ENCODE measurements around the gene ZNF469. TPM values are rescaled to one million over a fixed set of nuclear protein-coding genes. Genes with fewer than 3 reads are reported as not detected.
A peak's percentile ranks its signal among the peaks of the same experiment; 100 is the strongest.
"Not testable (repeated sequence)": the region's sequence is repeated elsewhere in the genome, so short reads cannot be mapped to it uniquely, and the experiment has no call there.

The ZNF469 gene
- total and polyA plus RNA-seq, 8 donors, result 1.4 to 5.5 (median 2.6) TPM

DNA sequence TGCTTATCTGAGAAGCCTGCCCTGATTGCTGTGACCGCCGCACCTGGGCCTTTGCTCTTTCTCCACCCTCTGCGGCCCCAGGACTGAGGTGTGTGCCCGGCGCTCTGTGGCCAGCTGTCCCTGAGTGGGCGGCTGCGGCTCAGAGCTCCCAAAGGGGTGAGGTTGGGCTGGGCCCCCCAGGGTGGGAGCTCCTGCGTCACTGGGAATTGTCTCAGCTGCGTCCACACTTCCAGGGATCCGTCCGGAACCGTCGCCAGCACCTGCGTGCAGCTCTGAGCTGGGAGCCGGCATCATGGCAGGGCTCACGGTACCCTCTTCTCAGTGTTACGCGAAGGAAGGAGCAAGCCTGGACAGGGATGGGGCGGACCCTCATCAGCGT, 24.3 kb downstream of the ZNF469 start:
- H3K4me1 ChIP-seq, result peaks cover 0 to 13% of the 10 kb centered on the region in 2 donors
- no peaks in the 10 kb centered on the region for H3K36me3 ChIP-seq
- peaks cover 0 to 30% of the 10 kb centered on the region in 2 donors for H3K27me3 ChIP-seq
- no peak for DNase-seq
- H3K4me3 ChIP-seq, result no peak overlapping the region
- no peak overlapping the region for H3K27ac ChIP-seq
- no peaks in the 10 kb centered on the region for H3K9me3 ChIP-seq
- no peak for ATAC-seq
- intact Hi-C loops (cut with DNase I), result no loop called here
- TF ChIP-seq, protein P1, sequence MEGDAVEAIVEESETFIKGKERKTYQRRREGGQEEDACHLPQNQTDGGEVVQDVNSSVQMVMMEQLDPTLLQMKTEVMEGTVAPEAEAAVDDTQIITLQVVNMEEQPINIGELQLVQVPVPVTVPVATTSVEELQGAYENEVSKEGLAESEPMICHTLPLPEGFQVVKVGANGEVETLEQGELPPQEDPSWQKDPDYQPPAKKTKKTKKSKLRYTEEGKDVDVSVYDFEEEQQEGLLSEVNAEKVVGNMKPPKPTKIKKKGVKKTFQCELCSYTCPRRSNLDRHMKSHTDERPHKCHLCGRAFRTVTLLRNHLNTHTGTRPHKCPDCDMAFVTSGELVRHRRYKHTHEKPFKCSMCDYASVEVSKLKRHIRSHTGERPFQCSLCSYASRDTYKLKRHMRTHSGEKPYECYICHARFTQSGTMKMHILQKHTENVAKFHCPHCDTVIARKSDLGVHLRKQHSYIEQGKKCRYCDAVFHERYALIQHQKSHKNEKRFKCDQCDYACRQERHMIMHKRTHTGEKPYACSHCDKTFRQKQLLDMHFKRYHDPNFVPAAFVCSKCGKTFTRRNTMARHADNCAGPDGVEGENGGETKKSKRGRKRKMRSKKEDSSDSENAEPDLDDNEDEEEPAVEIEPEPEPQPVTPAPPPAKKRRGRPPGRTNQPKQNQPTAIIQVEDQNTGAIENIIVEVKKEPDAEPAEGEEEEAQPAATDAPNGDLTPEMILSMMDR (IDR thresholded peaks at IDR 0.05), result no peak

DNA sequence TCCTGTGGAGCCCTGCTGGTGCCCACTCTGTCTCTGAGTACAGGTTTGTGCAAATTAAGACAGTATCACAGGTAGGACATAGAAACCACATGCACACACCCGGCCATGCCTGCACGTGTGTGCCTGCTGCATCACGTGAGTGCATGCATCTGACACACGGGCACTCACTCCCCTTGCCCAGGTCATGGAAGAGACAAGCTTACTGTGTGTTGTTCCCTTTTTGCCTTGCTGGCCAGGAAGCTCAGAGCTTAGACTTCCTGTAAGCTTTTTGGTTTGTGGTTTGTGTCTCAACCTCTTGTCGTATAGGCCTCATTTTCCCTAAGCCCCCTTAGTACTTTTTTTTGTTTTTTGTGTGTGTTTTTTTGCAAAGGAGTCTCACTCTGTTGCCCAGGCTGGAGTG, 25.0 kb downstream of the ZNF469 start:
- H3K36me3 ChIP-seq, result no peaks in the 10 kb centered on the region
- DNase-seq (no peak), ATAC-seq (no peak)
- intact Hi-C loops (cut with DNase I), result no loop called here
- TF ChIP-seq, protein P1 (IDR thresholded peaks at IDR 0.05), result no peak
- H3K27ac ChIP-seq, result no peak overlapping the region
- H3K9me3 ChIP-seq, result no peaks in the 10 kb centered on the region
- peaks cover 0 to 30% of the 10 kb centered on the region in 2 donors for H3K27me3 ChIP-seq
- H3K4me3 ChIP-seq, result no peak overlapping the region
- H3K4me1 ChIP-seq, result peaks cover 0 to 13% of the 10 kb centered on the region in 2 donors

DNA sequence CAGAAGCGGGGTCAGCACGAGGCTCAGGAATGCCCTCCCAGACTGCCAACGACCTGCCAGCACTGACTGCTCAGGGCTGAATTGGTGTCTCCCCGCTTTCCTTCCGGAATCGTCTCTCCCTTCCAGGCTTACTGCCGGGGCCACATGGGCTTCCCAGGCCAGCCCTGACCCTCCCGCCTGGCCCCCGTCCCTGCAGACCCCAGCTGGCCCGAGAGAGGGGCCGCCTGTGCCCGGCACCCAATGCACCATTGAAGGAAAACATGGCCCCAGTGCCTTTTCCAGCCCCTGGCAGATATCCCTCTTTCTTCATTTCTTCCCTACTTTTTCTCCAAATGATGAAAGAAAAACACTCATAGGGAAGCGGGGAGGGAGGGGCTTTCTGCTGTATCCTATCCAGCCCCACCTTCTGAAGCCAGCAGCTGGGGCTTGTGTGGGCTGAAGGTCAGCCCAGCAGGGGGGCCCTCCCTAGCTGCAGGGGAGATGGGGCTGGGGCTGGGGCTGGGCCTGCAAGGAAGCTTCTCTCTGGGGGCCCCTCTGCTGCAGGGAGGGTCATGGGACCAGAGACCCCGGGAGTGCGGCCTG, 25.9 kb downstream of the ZNF469 start:
- TF ChIP-seq, protein P1 (IDR thresholded peaks at IDR 0.05), result no peak
- intact Hi-C loops (cut with DNase I), result no loop called here
- H3K4me1 ChIP-seq, result peaks cover 0 to 13% of the 10 kb centered on the region in 2 donors
- H3K9me3 ChIP-seq, result no peaks in the 10 kb centered on the region
- peaks cover 0 to 30% of the 10 kb centered on the region in 2 donors for H3K27me3 ChIP-seq
- no peak overlapping the region for H3K4me3 ChIP-seq
- DNase-seq (peak in 1 of 4 donors; percentile 33), ATAC-seq (no peak)
- no peak overlapping the region for H3K27ac ChIP-seq
- no peaks in the 10 kb centered on the region for H3K36me3 ChIP-seq

DNA sequence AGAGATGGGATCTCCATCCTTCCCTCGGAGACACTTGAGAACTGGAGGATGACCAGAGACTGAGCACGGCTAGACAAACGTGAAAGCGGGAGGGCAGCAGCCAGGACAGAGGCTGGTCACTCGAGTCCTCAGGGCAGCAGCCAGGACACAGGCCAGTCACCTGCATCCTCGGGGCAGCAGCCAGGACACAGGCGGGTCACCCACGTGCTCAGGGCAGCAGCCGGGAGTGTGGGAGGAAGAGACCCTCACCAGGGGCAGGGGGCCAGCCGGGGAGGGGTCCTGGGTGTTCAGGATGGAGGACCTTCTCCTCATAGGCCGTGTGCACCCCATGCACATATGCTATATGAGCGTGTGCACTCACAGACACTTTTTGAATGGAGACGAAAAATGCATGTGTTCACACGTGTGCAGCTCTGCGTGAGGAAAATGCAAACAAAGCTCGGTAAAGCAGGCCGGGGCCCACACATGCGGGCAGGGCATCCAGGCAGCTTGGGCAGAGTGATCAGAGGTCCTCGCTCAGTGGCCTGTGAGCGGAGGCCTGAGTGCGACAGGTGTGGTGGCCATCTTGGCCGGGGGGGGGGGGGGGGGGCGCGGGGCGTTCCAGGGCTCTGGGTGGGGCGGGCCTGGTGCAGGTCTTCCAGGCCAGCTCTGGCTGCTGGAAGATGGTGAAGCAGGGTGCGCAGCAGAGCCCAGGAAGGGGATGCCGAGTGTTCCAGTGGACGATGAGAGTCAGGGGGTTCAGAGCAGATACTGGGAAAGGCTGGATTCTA, 26.7 kb downstream of the ZNF469 start:
- TF ChIP-seq, protein P1 (IDR thresholded peaks at IDR 0.05), result no peak
- Histone ChIP-seq H3K4me3 (no peak overlapping the region), H3K36me3 (no peaks in the 10 kb centered on the region), H3K4me1 (peaks cover 0 to 13% of the 10 kb centered on the region in 2 donors), H3K27ac (no peak overlapping the region), H3K9me3 (no peaks in the 10 kb centered on the region), H3K27me3 (peaks cover 0 to 29% of the 10 kb centered on the region in 2 donors)
- no peak for ATAC-seq
- intact Hi-C loops (cut with DNase I), result no loop called here
- no peak for DNase-seq

DNA sequence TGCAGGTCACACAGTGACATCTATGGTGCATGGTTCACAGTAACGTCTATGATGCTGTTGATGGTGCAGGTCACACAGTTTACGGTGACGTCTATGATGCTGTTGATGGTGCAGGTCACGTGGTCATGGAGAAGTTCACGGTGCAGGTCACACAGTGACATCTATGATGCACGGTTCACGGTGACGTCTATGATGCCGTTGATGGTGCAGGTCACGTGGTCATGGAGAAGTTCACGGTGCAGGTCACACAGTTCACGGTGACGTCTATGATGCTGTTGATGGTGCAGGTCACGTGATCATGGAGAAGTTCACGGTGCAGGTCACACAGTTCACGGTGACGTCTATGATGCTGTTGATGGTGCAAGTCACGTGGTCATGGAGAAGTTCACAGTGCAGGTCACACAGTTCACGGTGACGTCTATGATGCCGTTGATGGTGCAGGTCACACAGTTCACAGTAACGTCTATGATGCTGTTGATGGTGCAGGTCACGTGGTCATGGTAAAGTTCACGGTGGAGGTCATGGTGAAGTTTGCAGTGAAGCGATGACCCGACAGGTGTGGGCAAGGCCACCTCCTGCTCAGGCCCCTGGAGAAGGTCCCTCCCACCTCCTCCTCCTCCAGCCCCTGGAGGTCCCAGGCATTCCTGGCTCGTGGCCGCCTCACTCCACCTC, 27.7 kb downstream of the ZNF469 start:
- intact Hi-C loops (cut with DNase I); H3K9me3 ChIP-seq; H3K36me3 ChIP-seq; H3K4me3 ChIP-seq; H3K27ac ChIP-seq; DNase-seq; ATAC-seq: not testable (repeated sequence)
- H3K27me3 ChIP-seq, result peaks cover 0 to 36% of the 10 kb centered on the region in 2 donors
- H3K4me1 ChIP-seq, result peaks cover 0 to 13% of the 10 kb centered on the region in 2 donors

Data from left lung (tissue), 10 donors.